K562 (cell line): ENCODE measurements around the gene SUMF1. TPM values are rescaled to one million over a fixed set of nuclear protein-coding genes. Genes with fewer than 3 reads are reported as not detected.

Experiments
- ATAC-seq: fragments of 200-7000 bp; cut with Tn5 transposase; 3 replicates; pipeline ENCODE4 v1.9.1; 2020; ENCODE audit warnings: moderate library complexity
- BruUV-seq: library from RNA; stranded (reverse); fragments of 400-500 nt; replicated peaks from 2 replicates; lab custom pipeline; 2021; lab: Mats Ljungman, UMichigan
- CTCF ChIA-PET: fragments of 300-600 bp; formaldehyde crosslinking; extraction: SDS; loops from one replicate; lab custom pipeline; 2021; ENCODE audit warnings: low intra/inter-chr PET ratio; lab: Yijun Ruan, JAX
- POLR2A ChIA-PET: fragments of 300-600, 350-650 bp; sonication (Branson Sonifier 250); formaldehyde crosslinking; extraction: SDS; loops from one replicate; lab custom pipeline; 2021; ENCODE audit warnings: antibody characterized with exemption, inconsistent platforms; lab: Yijun Ruan, JAX
- DNase-seq, 4 experiments: peaks; one replicate each; pipeline versions ENCODE4 v3.0.0 to v3.0.0-alpha.2; 2011 to 2018; ENCODE audit warnings: low spot score in 3 of 4, mixed read lengths in 3 of 4; ENCODE audit errors: extremely low read depth in 1 of 4
- FAIRE-seq: peaks from 2 replicates; lab custom pipeline; 2011; peaks lifted over from hg19 to GRCh38; lab: Jason Lieb, UNC
- H2AFZ ChIP-seq: 2 replicates; pipeline ENCODE4 v1.6.0; 2011; ENCODE audit warnings: low read depth, low read length, control low read depth, inconsistent platforms
- H3K27ac ChIP-seq: fragments of 200-600 bp; 3 replicates; pipeline ENCODE4 v1.8.0; 2011; ENCODE audit warnings: low read depth, mild to moderate bottlenecking, control low read depth, inconsistent platforms, low read length, moderate library complexity, mixed read lengths; ENCODE audit errors: extremely low read depth
- H3K27me3 ChIP-seq, 2 experiments: fragments of 300-600 bp in 1 of 2; 2 replicates in 1 of 2; 3 replicates in 1 of 2; pipeline versions ENCODE4 v1.6.0 to v1.8.0; 2011; ENCODE audit warnings: inconsistent platforms in 2 of 2, low read length in 2 of 2, mild to moderate bottlenecking in 1 of 2, mixed read lengths in 1 of 2, moderate library complexity in 1 of 2; ENCODE audit not compliant: control insufficient read depth in 2 of 2, insufficient read depth in 2 of 2
- H3K36me3 ChIP-seq: fragments of 300-600 bp; 3 replicates; pipeline ENCODE4 v1.8.0; 2011; ENCODE audit warnings: mild to moderate bottlenecking, low read length, inconsistent platforms; ENCODE audit not compliant: control insufficient read depth, insufficient read depth
- H3K4me1 ChIP-seq, 2 experiments: fragments of 200-600 bp in 1 of 2; replicated peaks in 1 of 2; 2 replicates in 1 of 2; 3 replicates in 1 of 2; pipeline versions ENCODE4 v1.5.1 to v1.8.0; 2011; ENCODE audit warnings: inconsistent platforms in 2 of 2, low read length in 2 of 2, mild to moderate bottlenecking in 1 of 2, mixed read lengths in 1 of 2, moderate library complexity in 1 of 2; ENCODE audit not compliant: control insufficient read depth in 2 of 2, insufficient read depth in 2 of 2
- H3K4me2 ChIP-seq: 2 replicates; pipeline ENCODE4 v1.6.1; 2011; ENCODE audit warnings: low read length, control low read depth, inconsistent platforms, mixed read lengths; ENCODE audit not compliant: insufficient read depth
- H3K4me3 ChIP-seq: fragments of 200-600 bp; sonication (generic), shearing (Covaris generic); 2 replicates; pipeline ENCODE4 v1.5.1; 2016; ENCODE audit warnings: control low read depth, inconsistent platforms
- H3K79me2 ChIP-seq: fragments of 200-600 bp; 3 replicates; pipeline ENCODE4 v1.8.0; 2011; ENCODE audit warnings: low read length, inconsistent platforms; ENCODE audit not compliant: control insufficient read depth, insufficient read depth
- H3K9ac ChIP-seq, 2 experiments: 2 replicates each; pipeline versions ENCODE4 v1.6.0 to v1.6.1; 2011; ENCODE audit warnings: low read depth in 2 of 2, low read length in 2 of 2, control low read depth in 1 of 2, inconsistent platforms in 1 of 2, mild to moderate bottlenecking in 1 of 2, mixed read lengths in 1 of 2; ENCODE audit not compliant: insufficient read depth in 1 of 2
- H3K9me1 ChIP-seq: one replicate; pipeline ENCODE4 v1.6.0; 2011; ENCODE audit warnings: inconsistent platforms, mild to moderate bottlenecking, low read length, moderate library complexity; ENCODE audit not compliant: control insufficient read depth, insufficient read depth
- H3K9me3 ChIP-seq: replicated peaks from 2 replicates; pipeline ENCODE4 v1.5.1; 2011; ENCODE audit warnings: low read depth, low read length, inconsistent platforms; ENCODE audit not compliant: control insufficient read depth, insufficient read depth
- H4K20me1 ChIP-seq: replicated peaks from 2 replicates; pipeline ENCODE4 v1.6.1; 2011; ENCODE audit warnings: low read length, inconsistent platforms, mixed read lengths; ENCODE audit not compliant: control insufficient read depth, insufficient read depth
- FOXK2 ChIP-seq, 2 experiments: fragments of 450-650 bp; IDR thresholded peaks in 1 of 2; conservative IDR thresholded peaks in 1 of 2; 2 replicates each; pipeline ENCODE4 v1.6.1; 2016; ENCODE audit warnings: low read depth in 2 of 2, mild to moderate bottlenecking in 1 of 2
- FOXM1 ChIP-seq, 2 experiments: fragments of 450-650 bp in 1 of 2; sonication (generic) in 1 of 2; formaldehyde crosslinking in 1 of 2; IDR thresholded peaks; 2 replicates each; pipeline versions ENCODE4 v1.6.1 to v1.9.0; 2017 to 2022; ENCODE audit warnings: low read depth in 2 of 2, mild to moderate bottlenecking in 2 of 2, missing genetic modification reagents in 1 of 2, moderate library complexity in 1 of 2
- HMGN3 ChIP-seq: IDR thresholded peaks from 2 replicates; pipeline ENCODE4 v1.6.1; 2011; ENCODE audit warnings: borderline replicate concordance, low read depth, mild to moderate bottlenecking, mixed read lengths, low read length; ENCODE audit not compliant: insufficient read length; ENCODE audit errors: extremely low read depth
- HNRNPH1 ChIP-seq: fragments of 200-400 bp; formaldehyde crosslinking; optimal IDR thresholded peaks from 2 replicates; pipeline ENCODE3; 2017; ENCODE audit warnings: low read depth, mild to moderate bottlenecking, low read length, moderate library complexity
- KAT8 ChIP-seq: fragments of 450-650 bp; IDR thresholded peaks from 2 replicates; pipeline ENCODE4 v1.6.1; 2016; ENCODE audit warnings: low read depth, mild to moderate bottlenecking
- NFIC ChIP-seq: fragments of 450-650 bp; IDR thresholded peaks from 2 replicates; pipeline ENCODE4 v1.6.1; 2017; ENCODE audit warnings: mild to moderate bottlenecking, inconsistent platforms
- PYGO2 ChIP-seq: fragments of 450-650 bp; IDR thresholded peaks from 2 replicates; pipeline ENCODE4 v1.6.1; 2016; ENCODE audit warnings: mild to moderate bottlenecking, missing genetic modification characterization, moderate library complexity, missing compliant biosample characterization
- SIN3A ChIP-seq, 2 experiments: fragments of 150-350 bp in 1 of 2; IDR thresholded peaks; 2 replicates each; pipeline ENCODE4 v1.6.1; 2011 to 2016; ENCODE audit warnings: borderline replicate concordance in 2 of 2, low read depth in 2 of 2, low read length in 2 of 2, mild to moderate bottlenecking in 2 of 2, moderate library complexity in 2 of 2; ENCODE audit not compliant: control insufficient read depth in 1 of 2
- SMAD3 ChIP-seq: fragments of 450-650 bp; formaldehyde crosslinking; conservative IDR thresholded peaks from 2 replicates; pipeline ENCODE4 v1.4.0; 2020; ENCODE audit warnings: mild to moderate bottlenecking
- SMARCA4 ChIP-seq: fragments of 450-650 bp; IDR thresholded peaks from 2 replicates; pipeline ENCODE4 v1.6.1; 2016
- SMARCE1 ChIP-seq: fragments of 450-650 bp; IDR thresholded peaks from 2 replicates; pipeline ENCODE4 v1.7.1; 2016; ENCODE audit warnings: mild to moderate bottlenecking
- THRAP3 ChIP-seq: fragments of 450-650 bp; IDR thresholded peaks from 2 replicates; pipeline ENCODE4 v1.6.1; 2016; ENCODE audit warnings: mild to moderate bottlenecking, inconsistent platforms, borderline replicate concordance
- ZBTB26 ChIP-seq: fragments of 450-650 bp; formaldehyde crosslinking; IDR thresholded peaks from 2 replicates; pipeline ENCODE4 v1.4.0; 2022; ENCODE audit warnings: missing genetic modification characterization
- ZNF174 ChIP-seq: fragments of 250-450 bp; sonication (Bioruptor Pico); IDR thresholded peaks from 2 replicates; pipeline ENCODE4 v1.4.0; 2020; ENCODE audit warnings: mild to moderate bottlenecking
- ZNF224 ChIP-seq: sonication (generic); formaldehyde crosslinking; IDR thresholded peaks from 2 replicates; pipeline ENCODE4 v1.8.0; 2022; ENCODE audit warnings: mild to moderate bottlenecking, missing genetic modification reagents
- ZNF324 ChIP-seq: fragments of 250-450 bp; sonication (Bioruptor Pico); IDR thresholded peaks from 2 replicates; pipeline ENCODE4 v1.4.0; 2020; ENCODE audit warnings: mild to moderate bottlenecking
- WGBS: fragments of 100-300 bp; shearing (Covaris generic); methylation state at CpG from one replicate; pipeline ENCODE4 v1.1.6; 2016; ENCODE audit warnings: low coverage, mixed read lengths; ENCODE audit not compliant: insufficient coverage; ENCODE audit errors: missing lambda C conversion rate; 5-methylcytosine and 5-hydroxymethylcytosine counted together
- in situ Hi-C: fragments of 300-500 bp; cut with MboI; formaldehyde crosslinking; loops from 4 replicates; pipeline ENCODE4 v1.15.0; 2018; ENCODE audit warnings: inconsistent platforms, mixed read lengths
- intact Hi-C: fragments of 100-400 bp; cut with micrococcal nuclease; formaldehyde crosslinking; loops from 2 replicates; pipeline ENCODE4 v1.14.2; 2022
- polyA plus RNA-seq, 8 experiments: library from polyadenylated mRNA; depleted of rRNA in 4 of 8; stranded (reverse) in 5 of 8; unstranded in 3 of 8; fragments of >200 nt; fragmentation: Nextera tagmentation in 2 of 8; fragmentation: Illumina TruSeq in 1 of 8; extraction: Ambion mirVana in 2 of 8; extraction: Trizol in 1 of 8; gene quantifications; 2 replicates each; pipeline versions ENCODE4 v1.2.1 to v1.2.3, GENCODE V29; 2011 to 2014; ENCODE audit warnings: inconsistent platforms in 1 of 8, missing spikeins in 1 of 8
- total RNA-seq, 7 experiments: library from RNA; depleted of rRNA in 6 of 7; stranded (reverse); fragments of >200 nt in 6 of 7; fragmentation: Illumina TruSeq in 2 of 7; extraction: Trizol in 2 of 7; gene quantifications; 2 replicates each; pipeline versions ENCODE4 v1.2.1 to v1.2.3, GENCODE V29; 2011 to 2021; ENCODE audit warnings: low replicate concordance in 1 of 7
- TF ChIP-seq, protein P1 (sequence below): fragments of 450-650 bp; IDR thresholded peaks from 2 replicates; pipeline ENCODE4 v1.6.1; 2016
- TF ChIP-seq, protein P2 (sequence below): sonication (generic); formaldehyde crosslinking; IDR thresholded peaks from 2 replicates; pipeline ENCODE4 v1.8.1; 2022; ENCODE audit warnings: missing genetic modification reagents

Gene SUMF1
- total and polyA plus RNA-seq, 9 of the 15 experiments (the other 6 are each of a cell fraction or from before 2014, with no cell fraction given) = 1.3 to 7.4 (median 4.2) TPM

GRCh38 chr3:4355401-4356219, 111.5 kb downstream of the SUMF1 start:
- no peaks in the 10 kb centered on the region for H3K9me1 ChIP-seq
- DNase-seq (peak in 1 of 4 experiments; percentile 55), FAIRE-seq (no peak), ATAC-seq (peak; percentile 17)
- intact Hi-C loops = loop anchor here (10.0 kb wide), 1 partner anchor 109 kb away; the partner anchor contains the start of gene SUMF1
- in situ Hi-C loops = no loop called here
- no peak overlapping the region for H3K4me3 ChIP-seq
- ChIA-PET CTCF (no interaction called here), POLR2A (interaction anchor here (0.6 kb wide), 1 partner anchor 278 kb away, joined by 5 read pairs; no protein-coding TSS in a partner anchor)
- no peaks in the 10 kb centered on the region for H3K9me3 ChIP-seq
- peak overlapping the region; percentile 17; the same call in 1 of the 2 replicates for H3K4me2 ChIP-seq
- no peaks in the 10 kb centered on the region for H4K20me1 ChIP-seq
- 21% methylated on average over 6 of the region's 6 CpGs for WGBS
- no peaks in the 10 kb centered on the region for H3K36me3 ChIP-seq
- H3K27ac ChIP-seq = no peak overlapping the region
- BruUV-seq = no TSS peak
- peak overlapping the region; percentile 10; the same call in 1 of the 2 replicates for H2AFZ ChIP-seq
- no peaks in the 10 kb centered on the region for H3K27me3 ChIP-seq
- H3K79me2 ChIP-seq = no peaks in the 10 kb centered on the region
- H3K9ac ChIP-seq = no peak overlapping the region
- peaks cover 0 to 20% of the 10 kb centered on the region in 2 experiments; a peak in 4 of 5 replicates for H3K4me1 ChIP-seq
- TF ChIP-seq HNRNPH1 = no peak
- no peak for TF ChIP-seq SIN3A (IDR thresholded peaks at IDR 0.05; ENCODE audit: borderline replicate concordance in 2 of 2, control insufficient read depth in 1 of 2, low read depth in 2 of 2, low read length in 2 of 2)
- no peak for TF ChIP-seq ZNF174
- 0 out of 2 replicates have a peak, but pooled peaks have one; percentile 15 for TF ChIP-seq FOXM1 (IDR thresholded peaks at IDR 0.05; ENCODE audit: low read depth)
- TF ChIP-seq FOXM1 (CRISPR knock-in tag; IDR thresholded peaks at IDR 0.05; ENCODE audit: low read depth) = no peak
- TF ChIP-seq NFIC = peak; percentile 87
- no peak for TF ChIP-seq THRAP3
- no peak for TF ChIP-seq ZNF224 (CRISPR knock-in tag)
- TF ChIP-seq HMGN3 = no peak
- no peak for TF ChIP-seq KAT8
- peak in 1 of 2 experiments; percentile 25; a peak in 1 of 4 replicates for TF ChIP-seq FOXK2 (conservative IDR thresholded peaks at IDR 0.05 in 1 of 2, IDR thresholded peaks at IDR 0.05 in 1 of 2; ENCODE audit: low read depth in 2 of 2)
- TF ChIP-seq, protein P1, sequence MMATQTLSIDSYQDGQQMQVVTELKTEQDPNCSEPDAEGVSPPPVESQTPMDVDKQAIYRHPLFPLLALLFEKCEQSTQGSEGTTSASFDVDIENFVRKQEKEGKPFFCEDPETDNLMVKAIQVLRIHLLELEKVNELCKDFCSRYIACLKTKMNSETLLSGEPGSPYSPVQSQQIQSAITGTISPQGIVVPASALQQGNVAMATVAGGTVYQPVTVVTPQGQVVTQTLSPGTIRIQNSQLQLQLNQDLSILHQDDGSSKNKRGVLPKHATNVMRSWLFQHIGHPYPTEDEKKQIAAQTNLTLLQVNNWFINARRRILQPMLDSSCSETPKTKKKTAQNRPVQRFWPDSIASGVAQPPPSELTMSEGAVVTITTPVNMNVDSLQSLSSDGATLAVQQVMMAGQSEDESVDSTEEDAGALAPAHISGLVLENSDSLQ = peak; percentile 21; the same call in 1 of the 2 replicates
- no peak for TF ChIP-seq ZNF324 (CRISPR knock-in tag)
- TF ChIP-seq SMAD3 = no peak
- no peak for TF ChIP-seq PYGO2
- TF ChIP-seq ZBTB26 (CRISPR knock-in tag) = no peak
- peak; percentile 64; the same call in 1 of the 2 replicates for TF ChIP-seq SMARCE1
- TF ChIP-seq, protein P2, sequence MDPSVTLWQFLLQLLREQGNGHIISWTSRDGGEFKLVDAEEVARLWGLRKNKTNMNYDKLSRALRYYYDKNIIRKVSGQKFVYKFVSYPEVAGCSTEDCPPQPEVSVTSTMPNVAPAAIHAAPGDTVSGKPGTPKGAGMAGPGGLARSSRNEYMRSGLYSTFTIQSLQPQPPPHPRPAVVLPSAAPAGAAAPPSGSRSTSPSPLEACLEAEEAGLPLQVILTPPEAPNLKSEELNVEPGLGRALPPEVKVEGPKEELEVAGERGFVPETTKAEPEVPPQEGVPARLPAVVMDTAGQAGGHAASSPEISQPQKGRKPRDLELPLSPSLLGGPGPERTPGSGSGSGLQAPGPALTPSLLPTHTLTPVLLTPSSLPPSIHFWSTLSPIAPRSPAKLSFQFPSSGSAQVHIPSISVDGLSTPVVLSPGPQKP (CRISPR knock-in tag) = no peak
- TF ChIP-seq SMARCA4 = peak; percentile 51; the same call in 1 of the 2 replicates
